KOPT-K1 (cell line): ENCODE results near the gene ZNF710.

Experiments used
- H3K27ac ChIP-seq: fragments of 200-600 bp; sonication (generic); 2 replicates; pipeline ENCODE4 v1.5.1; 2016; ENCODE audit warnings: antibody characterized with exemption, mild to moderate bottlenecking, low read depth, low read length; ENCODE audit not compliant: poor library complexity, severe bottlenecking
- H3K36me3 ChIP-seq: fragments of 200-600 bp; sonication (generic); 2 replicates; pipeline ENCODE4 v1.5.1; 2017; ENCODE audit warnings: antibody characterized with exemption, mild to moderate bottlenecking, low read length, moderate library complexity; ENCODE audit not compliant: insufficient read depth
- H3K9me3 ChIP-seq: fragments of 200-600 bp; sonication (generic); 2 replicates; pipeline ENCODE4 v1.5.1; 2017; ENCODE audit warnings: antibody characterized with exemption, low read length, mild to moderate bottlenecking; ENCODE audit not compliant: insufficient read depth, poor library complexity, severe bottlenecking

ZNF710 gene

GRCh38 chr15:90119367-90119766 is 118.2 kb downstream of the ZNF710 start:
- H3K27ac ChIP-seq, result no peak overlapping the region
- H3K36me3 ChIP-seq, result no peaks in the 10 kb centered on the region
- H3K9me3 ChIP-seq, result peaks cover 10% of the 10 kb centered on the region

GRCh38 chr15:90121086-90121485 is 120.0 kb downstream of the ZNF710 start:
- no peaks in the 10 kb centered on the region for H3K9me3 ChIP-seq

GRCh38 chr15:90124507-90124906 is 123.4 kb downstream of the ZNF710 start:
- Histone ChIP-seq H3K27ac (no peak overlapping the region), H3K9me3 (no peaks in the 10 kb centered on the region), H3K36me3 (no peaks in the 10 kb centered on the region)

More at GRCh38 chr15:90121086-90121485, 120.0 kb downstream of the ZNF710 start:
- Histone ChIP-seq H3K27ac (no peak overlapping the region), H3K36me3 (no peaks in the 10 kb centered on the region)

- Histone ChIP-seq H3K9me3 (no peaks in the 10 kb centered on the region), H3K27ac (no peak overlapping the region), H3K36me3 (no peaks in the 10 kb centered on the region)
Measured at GRCh38 chr15:90126022-90126421, 124.9 kb downstream of the ZNF710 start.

GRCh38 chr15:90126596-90127435 is 125.7 kb downstream of the ZNF710 start:
- no peak overlapping the region for H3K27ac ChIP-seq
- no peaks in the 10 kb centered on the region for H3K9me3 ChIP-seq
- H3K36me3 ChIP-seq, result no peaks in the 10 kb centered on the region

GRCh38 chr15:90130291-90130690 is 129.2 kb downstream of the ZNF710 start:
- Histone ChIP-seq H3K9me3 (peaks cover 5% of the 10 kb centered on the region), H3K36me3 (no peaks in the 10 kb centered on the region), H3K27ac (no peak overlapping the region)
